NB4 (cell line): ENCODE measurements around the gene EDNRB.
"Not testable (repeated sequence)": the region's sequence is repeated elsewhere in the genome, so short reads cannot be mapped to it uniquely, and the experiment has no call there.

ENCODE experiments used
- DNase-seq: peaks from one replicate; pipeline ENCODE4 v3.0.0; 2010; ENCODE audit warnings: low read depth
- H3K4me3 ChIP-seq: one replicate; pipeline ENCODE4 v1.5.1; 2011; ENCODE audit warnings: mild to moderate bottlenecking, low read depth, low read length, moderate library complexity
- MAX ChIP-seq: IDR thresholded peaks from 2 replicates; pipeline ENCODE4 v1.6.1; 2011; ENCODE audit warnings: low read depth, low read length
- MYC ChIP-seq: IDR thresholded peaks from 2 replicates; pipeline ENCODE4 v1.6.1; 2011; ENCODE audit warnings: low read depth, low read length
- POLR2A ChIP-seq: IDR thresholded peaks from 2 replicates; pipeline ENCODE4 v1.6.1; 2011; ENCODE audit warnings: mild to moderate bottlenecking; ENCODE audit not compliant: insufficient read length; ENCODE audit errors: extremely low read depth
- TF ChIP-seq, protein P1 (sequence below): IDR thresholded peaks from one replicate; pipeline ENCODE4 v1.5.1; 2012; ENCODE audit warnings: low read depth, low read length

EDNRB gene

DNA sequence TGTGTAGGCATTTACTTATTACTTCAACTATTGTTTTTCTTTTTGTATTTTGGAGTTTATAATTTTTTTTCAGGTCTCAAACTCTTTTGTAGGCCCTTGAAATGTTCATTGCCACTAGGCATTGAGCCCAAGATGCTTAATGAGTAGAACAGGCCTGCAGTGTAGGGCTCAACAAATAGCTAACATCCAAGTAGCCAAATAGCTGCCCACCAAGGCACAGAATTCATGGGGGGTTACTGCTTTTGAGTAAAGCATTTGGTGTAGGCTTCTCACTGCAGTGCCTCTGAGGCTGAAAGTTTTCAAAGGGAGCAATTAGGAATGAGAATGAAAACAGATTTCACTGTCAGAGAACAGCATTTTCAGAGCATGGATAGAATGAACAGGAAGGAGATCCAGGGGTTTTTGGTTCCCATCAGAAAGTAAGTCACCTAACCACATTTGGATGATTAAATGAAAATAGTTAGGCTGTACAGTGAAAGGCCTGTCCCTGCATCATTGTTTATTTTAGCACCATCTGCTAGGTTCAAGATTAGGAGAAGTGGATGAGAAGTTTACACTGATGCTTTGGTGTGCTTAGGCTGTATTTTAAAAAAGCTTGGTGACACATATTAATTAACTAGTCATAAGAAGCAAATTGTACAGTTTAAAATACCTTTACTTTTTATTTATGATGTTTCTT lies 61.0 kb downstream of the EDNRB start:
- DNase-seq = no peak
- TF ChIP-seq POLR2A (no peak), MYC (no peak), MAX (no peak)
- TF ChIP-seq, protein P1, sequence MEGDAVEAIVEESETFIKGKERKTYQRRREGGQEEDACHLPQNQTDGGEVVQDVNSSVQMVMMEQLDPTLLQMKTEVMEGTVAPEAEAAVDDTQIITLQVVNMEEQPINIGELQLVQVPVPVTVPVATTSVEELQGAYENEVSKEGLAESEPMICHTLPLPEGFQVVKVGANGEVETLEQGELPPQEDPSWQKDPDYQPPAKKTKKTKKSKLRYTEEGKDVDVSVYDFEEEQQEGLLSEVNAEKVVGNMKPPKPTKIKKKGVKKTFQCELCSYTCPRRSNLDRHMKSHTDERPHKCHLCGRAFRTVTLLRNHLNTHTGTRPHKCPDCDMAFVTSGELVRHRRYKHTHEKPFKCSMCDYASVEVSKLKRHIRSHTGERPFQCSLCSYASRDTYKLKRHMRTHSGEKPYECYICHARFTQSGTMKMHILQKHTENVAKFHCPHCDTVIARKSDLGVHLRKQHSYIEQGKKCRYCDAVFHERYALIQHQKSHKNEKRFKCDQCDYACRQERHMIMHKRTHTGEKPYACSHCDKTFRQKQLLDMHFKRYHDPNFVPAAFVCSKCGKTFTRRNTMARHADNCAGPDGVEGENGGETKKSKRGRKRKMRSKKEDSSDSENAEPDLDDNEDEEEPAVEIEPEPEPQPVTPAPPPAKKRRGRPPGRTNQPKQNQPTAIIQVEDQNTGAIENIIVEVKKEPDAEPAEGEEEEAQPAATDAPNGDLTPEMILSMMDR = no peak
- H3K4me3 ChIP-seq = no peak overlapping the region

DNA sequence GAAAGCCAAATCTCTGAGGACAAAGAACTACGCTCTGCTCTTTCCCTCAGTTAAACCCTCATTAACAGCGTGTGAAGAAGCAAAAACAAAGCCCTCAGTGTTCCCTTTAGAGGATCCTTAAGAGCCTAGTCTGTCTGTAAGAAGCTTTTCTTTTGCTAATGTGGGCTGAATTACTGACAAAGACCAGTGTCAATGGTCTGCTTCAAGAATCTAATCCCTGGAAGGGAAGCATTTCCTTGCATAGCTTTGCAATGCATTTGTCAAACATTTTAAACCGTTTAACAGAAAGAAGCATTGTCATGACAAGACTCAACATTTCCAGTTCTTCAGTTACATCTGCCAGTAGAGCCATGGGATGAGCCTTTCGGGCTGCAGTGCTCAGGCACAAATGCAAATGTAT lies 64.9 kb downstream of the EDNRB start:
- DNase-seq = no peak
- TF ChIP-seq, protein P1 = no peak
- TF ChIP-seq POLR2A = no peak
- TF ChIP-seq MAX = no peak
- no peak for TF ChIP-seq MYC
- H3K4me3 ChIP-seq = no peak overlapping the region

GRCh38 chr13:77848050-77848449 lies 70.6 kb downstream of the EDNRB start:
- H3K4me3 ChIP-seq, DNase-seq: not testable (repeated sequence)

DNA sequence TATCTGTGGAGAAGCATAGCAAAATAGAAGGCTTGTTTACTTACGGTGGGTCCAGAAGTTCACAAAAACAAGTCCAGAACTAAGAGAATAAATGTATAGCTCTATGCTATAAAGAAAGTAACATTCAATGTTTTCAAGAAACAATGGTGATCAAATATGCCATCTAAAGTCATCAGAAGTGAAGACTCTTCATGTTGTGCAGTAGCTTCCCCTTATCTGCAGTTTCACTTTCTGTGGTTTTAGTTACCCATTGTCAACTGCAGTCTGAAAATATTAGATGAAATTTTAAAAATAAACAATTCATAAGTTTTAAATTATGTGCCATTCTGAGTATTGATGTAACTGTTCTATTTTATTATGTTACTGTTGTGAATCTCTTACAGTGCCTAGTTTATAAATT lies 72.5 kb downstream of the EDNRB start:
- H3K4me3 ChIP-seq = no peak overlapping the region
- DNase-seq = peak; percentile 11
- TF ChIP-seq POLR2A (no peak), MAX (no peak), MYC (no peak)
- TF ChIP-seq, protein P1 = no peak
